DMS153 (cell line): Measurements from ENCODE around the gene MAP3K20.
"Not testable (repeated sequence)": the region's sequence is repeated elsewhere in the genome, so short reads cannot be mapped to it uniquely, and the experiment has no call there.

Experiments
- DNase-seq: peaks from one replicate; lab custom pipeline; 2025; lab: John Stamatoyannopoulos, UW

MAP3K20 gene

GRCh38 chr2:173161507-173161906, 85.9 kb downstream of the MAP3K20 start:
- DNase-seq = no peak

- not testable (repeated sequence) for DNase-seq
Observed at GRCh38 chr2:173163357-173163756, 87.7 kb downstream of the MAP3K20 start.

GRCh38 chr2:173164396-173164795, 88.8 kb downstream of the MAP3K20 start:
- DNase-seq = no peak

- DNase-seq = no peak
Observed at GRCh38 chr2:173165443-173166238, 90.0 kb downstream of the MAP3K20 start.

GRCh38 chr2:173171321-173171720, 95.7 kb downstream of the MAP3K20 start:
- DNase-seq = no peak

- no peak for DNase-seq
Observed at GRCh38 chr2:173171924-173172643, 96.4 kb downstream of the MAP3K20 start.

- not testable (repeated sequence) for DNase-seq
Observed at GRCh38 chr2:173174339-173174738, 98.7 kb downstream of the MAP3K20 start.

GRCh38 chr2:173175222-173175621, 99.6 kb downstream of the MAP3K20 start:
- DNase-seq = no peak

GRCh38 chr2:173181982-173182381, 106.3 kb downstream of the MAP3K20 start:
- DNase-seq = no peak

GRCh38 chr2:173184031-173185004, 108.7 kb downstream of the MAP3K20 start:
- DNase-seq = no peak

- DNase-seq = no peak
Observed at GRCh38 chr2:173185437-173185836, 109.8 kb downstream of the MAP3K20 start.

- no peak for DNase-seq
Observed at GRCh38 chr2:173187941-173188788, 112.5 kb downstream of the MAP3K20 start.

- DNase-seq = no peak
Observed at GRCh38 chr2:173191601-173192000, 116.0 kb downstream of the MAP3K20 start.

- no peak for DNase-seq
Observed at GRCh38 chr2:173192071-173192470, 116.4 kb downstream of the MAP3K20 start.

GRCh38 chr2:173193925-173194324, 118.3 kb downstream of the MAP3K20 start:
- DNase-seq = no peak

- no peak for DNase-seq
Observed at GRCh38 chr2:173195100-173195499, 119.5 kb downstream of the MAP3K20 start.

- DNase-seq = no peak
Observed at GRCh38 chr2:173196080-173196479, 120.4 kb downstream of the MAP3K20 start.

- no peak for DNase-seq
Observed at GRCh38 chr2:173196638-173197037, 121.0 kb downstream of the MAP3K20 start.

- DNase-seq = no peak
Observed at GRCh38 chr2:173198327-173198726, 122.7 kb downstream of the MAP3K20 start.

- DNase-seq = no peak
Observed at GRCh38 chr2:173199294-173199693, 123.6 kb downstream of the MAP3K20 start.

- DNase-seq = no peak
Observed at GRCh38 chr2:173202570-173202969, 126.9 kb downstream of the MAP3K20 start.
